IMR-90 (cell line): ENCODE results near the gene ITCH. TPM values are rescaled to one million over a fixed set of nuclear protein-coding genes. Genes with fewer than 3 reads are reported as not detected.

Experiments used
- ATAC-seq: fragments of 200-7000 bp; cut with Tn5 transposase; 2 replicates; pipeline ENCODE4 v1.9.1; 2020; ENCODE audit warnings: low read depth, mild to moderate bottlenecking, moderate library complexity
- BruUV-seq: library from RNA; stranded (reverse); fragments of 400-500 nt; replicated peaks from 2 replicates; lab custom pipeline; 2021; lab: Mats Ljungman, UMichigan
- CTCF ChIA-PET: fragments of 300-600 bp; formaldehyde crosslinking; extraction: SDS; loops from one replicate; lab custom pipeline; 2021; ENCODE audit warnings: antibody characterized with exemption; lab: Yijun Ruan, JAX
- POLR2A ChIA-PET: fragments of 300-600 bp; sonication (Branson Sonifier 250); formaldehyde crosslinking; loops from one replicate; lab custom pipeline; 2022; ENCODE audit warnings: antibody characterized with exemption; ENCODE audit not compliant: unreplicated experiment; lab: Charles Lee
- DNase-seq: peaks from one replicate; pipeline ENCODE4 v3.0.0; 2013
- H2AFZ ChIP-seq: replicated peaks from 2 replicates; pipeline ENCODE3; 2013; ENCODE audit warnings: low read length, mild to moderate bottlenecking; ENCODE audit not compliant: poor library complexity
- H2AK5ac ChIP-seq: 2 replicates; pipeline ENCODE4 v1.6.1; 2013; ENCODE audit warnings: low read depth, low read length, inconsistent platforms
- H2AK9ac ChIP-seq: replicated peaks from 2 replicates; pipeline ENCODE3; 2013; ENCODE audit warnings: mild to moderate bottlenecking, low read depth, low read length, moderate library complexity; ENCODE audit not compliant: poor library complexity
- H2BK120ac ChIP-seq: 2 replicates; pipeline ENCODE4 v1.6.1; 2013; ENCODE audit warnings: low read depth, low read length, inconsistent platforms
- H2BK15ac ChIP-seq: 3 replicates; pipeline ENCODE4 v1.6.1; 2013; ENCODE audit warnings: low read depth, low read length, inconsistent platforms
- H2BK20ac ChIP-seq: 2 replicates; pipeline ENCODE4 v1.6.1; 2013; ENCODE audit warnings: low read depth, mild to moderate bottlenecking, inconsistent platforms, low read length, moderate library complexity
- H2BK5ac ChIP-seq: 2 replicates; pipeline ENCODE4 v1.6.1; 2013; ENCODE audit warnings: mild to moderate bottlenecking, low read depth, low read length, inconsistent platforms; ENCODE audit not compliant: poor library complexity, severe bottlenecking
- H3K14ac ChIP-seq: replicated peaks from 2 replicates; pipeline ENCODE4 v1.6.1; 2013; ENCODE audit warnings: low read depth, low read length, inconsistent platforms
- H3K18ac ChIP-seq: 2 replicates; pipeline ENCODE4 v1.6.1; 2013; ENCODE audit warnings: low read depth, low read length, control low read depth
- H3K23ac ChIP-seq: 2 replicates; pipeline ENCODE4 v1.6.1; 2013; ENCODE audit warnings: low read depth, low read length, inconsistent platforms
- H3K27ac ChIP-seq: 2 replicates; pipeline ENCODE4 v1.5.1; 2013; ENCODE audit warnings: mild to moderate bottlenecking, control low read depth, low read length; ENCODE audit not compliant: insufficient read depth
- H3K27me3 ChIP-seq: 2 replicates; pipeline ENCODE4 v1.6.1; 2013; ENCODE audit warnings: low read length; ENCODE audit not compliant: control insufficient read depth, insufficient read depth
- H3K36me3 ChIP-seq: 2 replicates; pipeline ENCODE4 v1.6.1; 2013; ENCODE audit warnings: low read length, mixed read lengths; ENCODE audit not compliant: control insufficient read depth, insufficient read depth
- H3K4ac ChIP-seq: 2 replicates; pipeline ENCODE4 v1.6.1; 2013; ENCODE audit warnings: low read depth, low read length, inconsistent platforms
- H3K4me1 ChIP-seq: 2 replicates; pipeline ENCODE4 v1.6.1; 2013; ENCODE audit warnings: low read length, mixed read lengths; ENCODE audit not compliant: control insufficient read depth, insufficient read depth
- H3K4me2 ChIP-seq: 2 replicates; pipeline ENCODE4 v1.6.1; 2013; ENCODE audit warnings: low read depth, mild to moderate bottlenecking, control low read depth, low read length, moderate library complexity
- H3K4me3 ChIP-seq: 2 replicates; pipeline ENCODE4 v1.5.1; 2013; ENCODE audit warnings: low read depth, mild to moderate bottlenecking, control low read depth, low read length, moderate library complexity; ENCODE audit not compliant: insufficient read depth
- H3K56ac ChIP-seq: 2 replicates; pipeline ENCODE4 v1.6.1; 2013; ENCODE audit warnings: low read length, inconsistent platforms; ENCODE audit not compliant: insufficient read depth; ENCODE audit errors: extremely low read depth
- H3K79me1 ChIP-seq, 2 experiments: 2 replicates each; pipeline ENCODE4 v1.6.1; 2013; ENCODE audit warnings: low read length in 2 of 2, inconsistent platforms in 1 of 2, low read depth in 1 of 2
- H3K9ac ChIP-seq: 2 replicates; pipeline ENCODE4 v1.6.1; 2013; ENCODE audit warnings: low read depth, low read length, control low read depth
- H3K9me1 ChIP-seq: 2 replicates; pipeline ENCODE4 v1.6.1; 2013; ENCODE audit warnings: low read length, inconsistent platforms; ENCODE audit not compliant: insufficient read depth
- H3K9me3 ChIP-seq: 2 replicates; pipeline ENCODE4 v1.6.1; 2013; ENCODE audit warnings: low read length; ENCODE audit not compliant: control insufficient read depth, insufficient read depth
- H4K20me1 ChIP-seq: 2 replicates; pipeline ENCODE4 v1.6.1; 2013; ENCODE audit warnings: low read length, inconsistent platforms; ENCODE audit not compliant: insufficient read depth
- H4K5ac ChIP-seq: 2 replicates; pipeline ENCODE4 v1.6.1; 2013; ENCODE audit warnings: mild to moderate bottlenecking, low read depth, low read length, control low read depth
- H4K8ac ChIP-seq, 2 experiments: 2 replicates each; pipeline ENCODE4 v1.6.1; 2013; ENCODE audit warnings: low read depth in 2 of 2, low read length in 2 of 2, control low read depth in 1 of 2, inconsistent platforms in 1 of 2
- H4K91ac ChIP-seq: 2 replicates; pipeline ENCODE4 v1.6.1; 2013; ENCODE audit warnings: low read depth, low read length, inconsistent platforms; ENCODE audit not compliant: insufficient read depth
- BHLHE40 ChIP-seq: fragments of 150-350 bp; IDR thresholded peaks from 2 replicates; pipeline ENCODE4 v1.6.1; 2016; ENCODE audit warnings: mild to moderate bottlenecking, low read depth, low read length
- CTCF ChIP-seq: conservative IDR thresholded peaks from 2 replicates; pipeline ENCODE4 v1.5.1; 2012; ENCODE audit warnings: mild to moderate bottlenecking, low read depth, low read length, improper control_type of control experiment
- FOS ChIP-seq: fragments of 150-350 bp; IDR thresholded peaks from 2 replicates; pipeline ENCODE4 v1.6.1; 2016; ENCODE audit warnings: low read depth, low read length
- MAFK ChIP-seq: IDR thresholded peaks from 2 replicates; pipeline ENCODE4 v1.6.1; 2012; ENCODE audit warnings: low read depth, low read length, improper control_type of control experiment
- MAZ ChIP-seq: IDR thresholded peaks from 2 replicates; pipeline ENCODE4 v1.6.1; 2012; ENCODE audit warnings: low read depth, mild to moderate bottlenecking, low read length, improper control_type of control experiment, moderate library complexity, borderline replicate concordance
- MXI1 ChIP-seq: IDR thresholded peaks from 2 replicates; pipeline ENCODE4 v1.6.1; 2012; ENCODE audit warnings: low read depth, mild to moderate bottlenecking, low read length, moderate library complexity, borderline replicate concordance
- NFE2L2 ChIP-seq: fragments of 150-350 bp; IDR thresholded peaks from 2 replicates; pipeline ENCODE4 v1.6.1; 2016; ENCODE audit warnings: low read depth, mild to moderate bottlenecking, low read length
- POLR2A ChIP-seq: IDR thresholded peaks from 2 replicates; pipeline ENCODE4 v1.6.1; 2012; ENCODE audit warnings: mild to moderate bottlenecking, low read depth, low read length
- RCOR1 ChIP-seq: IDR thresholded peaks from 2 replicates; pipeline ENCODE4 v1.6.1; 2012; ENCODE audit warnings: mild to moderate bottlenecking, low read length, improper control_type of control experiment; ENCODE audit not compliant: insufficient replicate concordance
- RFX5 ChIP-seq: IDR thresholded peaks from 2 replicates; pipeline ENCODE4 v1.8.0; 2012; ENCODE audit warnings: low read depth, mild to moderate bottlenecking, low read length, moderate library complexity
- SMC3 ChIP-seq: fragments of 150-350 bp; IDR thresholded peaks from 2 replicates; pipeline ENCODE4 v1.6.1; 2016; ENCODE audit warnings: low read depth, mild to moderate bottlenecking, antibody characterized with exemption, low read length, moderate library complexity
- WGBS, 2 experiments: methylation state at CpG; one replicate each; pipeline versions ENCODE4 v1.1.5 to v1.1.7; 2013; ENCODE audit warnings: missing lambda C conversion rate in 2 of 2; ENCODE audit not compliant: insufficient read length in 1 of 2; ENCODE audit errors: extremely low coverage in 2 of 2; 5-methylcytosine and 5-hydroxymethylcytosine counted together
- dilution Hi-C: fragments of 300-500 bp; cut with HindIII; formaldehyde crosslinking; loops from one replicate; pipeline ENCODE4 v1.14.3; 2018; ENCODE audit warnings: low sequenced_read_pairs; ENCODE audit not compliant: unreplicated experiment
- in situ Hi-C: fragments of 300-500 bp; cut with MboI; formaldehyde crosslinking; loops from 3 replicates; pipeline ENCODE4 v1.14.3; 2019; ENCODE audit warnings: low sequenced_read_pairs, inconsistent platforms, mixed read lengths
- intact Hi-C: fragments of 100-400 bp; cut with micrococcal nuclease; formaldehyde crosslinking; loops from 2 replicates; pipeline ENCODE4 v1.10.0; 2022
- polyA plus RNA-seq, 3 experiments: library from polyadenylated mRNA; depleted of rRNA; stranded (reverse); fragments of >200 nt; gene quantifications; 2 replicates each; pipeline ENCODE4 v1.2.3, GENCODE V29; 2012; ENCODE audit warnings: low replicate concordance in 1 of 3
- total RNA-seq: library from RNA; depleted of rRNA; stranded (reverse); fragments of >200 nt; gene quantifications from 2 replicates; pipeline ENCODE4 v1.2.3, GENCODE V29; 2012
- TF ChIP-seq, protein P1 (sequence below): fragments of 150-350 bp; IDR thresholded peaks from 2 replicates; pipeline ENCODE4 v1.6.1; 2016; ENCODE audit warnings: low read depth, mild to moderate bottlenecking, low read length, moderate library complexity, borderline replicate concordance

The ITCH gene
- total and polyA plus RNA-seq, 2 of the 4 experiments (the other 2 are of a cell fraction): 12.7 to 94.6 TPM

- Histone ChIP-seq H2BK20ac (no peak overlapping the region), H3K4ac (no peak overlapping the region), H3K9me3 (no peaks in the 10 kb centered on the region), H4K8ac (no peak overlapping the region), H2BK120ac (no peak overlapping the region), H3K9ac (no peak overlapping the region), H3K56ac (no peak overlapping the region), H3K4me1 (peaks cover 2% of the 10 kb centered on the region; the same call in 1 of the 2 replicates), H4K91ac (no peak overlapping the region), H3K36me3 (peaks cover 24% of the 10 kb centered on the region), H4K5ac (no peak overlapping the region), H2BK15ac (no peak overlapping the region), H3K27ac (no peak overlapping the region), H3K14ac (no peak overlapping the region), H2AK9ac (no peak overlapping the region), H3K9me1 (peaks cover 5% of the 10 kb centered on the region), H2AFZ (no peak overlapping the region), H4K20me1 (peaks cover 61% of the 10 kb centered on the region), H3K27me3 (no peaks in the 10 kb centered on the region), H3K18ac (no peak overlapping the region), H3K23ac (no peak overlapping the region), H3K4me2 (no peak overlapping the region), H3K4me3 (no peak overlapping the region), H3K79me1 (peaks cover 14 to 68% of the 10 kb centered on the region in 2 experiments; a peak in 3 of 4 replicates), H2BK5ac (no peak overlapping the region), H2AK5ac (no peak overlapping the region)
- POLR2A ChIA-PET: no interaction called here
- WGBS, 2 experiments: 100% methylated on average over 4 of the region's 9 CpGs; no CpG with 5 or more reads in 1 of the 2 experiments
- ATAC-seq (no peak), DNase-seq (no peak)
- intact Hi-C loops (loop anchor here (10.0 kb wide), 1 partner anchor 47 kb away; no protein-coding TSS in a partner anchor), dilution Hi-C loops (no loop called here), in situ Hi-C loops (no loop called here)
- CTCF ChIA-PET: interaction anchor here (0.7 kb wide), 1 partner anchor 54 kb away, joined by 7 read pairs; no protein-coding TSS in a partner anchor
- no TSS peak for BruUV-seq
- TF ChIP-seq RFX5: no peak
- TF ChIP-seq BHLHE40: no peak
- TF ChIP-seq, protein P1, sequence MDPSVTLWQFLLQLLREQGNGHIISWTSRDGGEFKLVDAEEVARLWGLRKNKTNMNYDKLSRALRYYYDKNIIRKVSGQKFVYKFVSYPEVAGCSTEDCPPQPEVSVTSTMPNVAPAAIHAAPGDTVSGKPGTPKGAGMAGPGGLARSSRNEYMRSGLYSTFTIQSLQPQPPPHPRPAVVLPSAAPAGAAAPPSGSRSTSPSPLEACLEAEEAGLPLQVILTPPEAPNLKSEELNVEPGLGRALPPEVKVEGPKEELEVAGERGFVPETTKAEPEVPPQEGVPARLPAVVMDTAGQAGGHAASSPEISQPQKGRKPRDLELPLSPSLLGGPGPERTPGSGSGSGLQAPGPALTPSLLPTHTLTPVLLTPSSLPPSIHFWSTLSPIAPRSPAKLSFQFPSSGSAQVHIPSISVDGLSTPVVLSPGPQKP: no peak
- no peak for TF ChIP-seq FOS
- TF ChIP-seq NFE2L2: no peak
- TF ChIP-seq RCOR1: no peak
- TF ChIP-seq CTCF: no peak
- TF ChIP-seq MXI1: no peak
- no peak for TF ChIP-seq SMC3
- no peak for TF ChIP-seq POLR2A
- no peak for TF ChIP-seq MAFK
- TF ChIP-seq MAZ: no peak
Measured at GRCh38 chr20:34407962-34408474, 44.9 kb downstream of the ITCH start.
